Keratinocyte (primary cell): ENCODE results near the gene PRRC2B. TPM values are rescaled to one million over a fixed set of nuclear protein-coding genes. Genes with fewer than 3 reads are reported as not detected.

Source experiments
- DNase-seq: peaks from one replicate; pipeline ENCODE4 v3.0.0-alpha.2; 2011; ENCODE audit warnings: low read depth, missing footprints, low spot score
- FAIRE-seq: peaks from 2 replicates; lab custom pipeline; 2011; peaks lifted over from hg19 to GRCh38; lab: Jason Lieb, UNC
- H2AFZ ChIP-seq: 2 replicates; pipeline ENCODE4 v1.6.0; 2012; ENCODE audit warnings: low read length, control low read depth, inconsistent platforms; ENCODE audit not compliant: control insufficient read depth
- H3K27ac ChIP-seq: 2 replicates; pipeline ENCODE4 v1.5.1; 2011; ENCODE audit warnings: low read length; ENCODE audit not compliant: control insufficient read depth, insufficient read depth
- H3K27me3 ChIP-seq: 3 replicates; pipeline ENCODE4 v1.6.0; 2011; ENCODE audit warnings: low read length; ENCODE audit not compliant: control insufficient read depth, insufficient read depth; ENCODE audit errors: extremely low read depth
- H3K36me3 ChIP-seq, 2 experiments: 2 replicates in 1 of 2; 3 replicates in 1 of 2; pipeline ENCODE4 v1.5.1; 2011; ENCODE audit warnings: low read length in 2 of 2, mild to moderate bottlenecking in 1 of 2; ENCODE audit not compliant: control insufficient read depth in 2 of 2, insufficient read depth in 2 of 2; ENCODE audit errors: extremely low read depth in 1 of 2
- H3K4me1 ChIP-seq: 3 replicates; pipeline ENCODE4 v1.5.1; 2011; ENCODE audit warnings: low read length; ENCODE audit not compliant: control insufficient read depth, insufficient read depth; ENCODE audit errors: extremely low read depth
- H3K4me2 ChIP-seq: 3 replicates; pipeline ENCODE4 v1.6.0; 2011; ENCODE audit warnings: low read depth, low read length; ENCODE audit not compliant: control insufficient read depth, insufficient read depth; ENCODE audit errors: extremely low read depth
- H3K4me3 ChIP-seq, 3 experiments: fragments of 200-600 bp in 1 of 3; sonication (generic) in 1 of 3; 2 replicates in 2 of 3; 3 replicates in 1 of 3; pipeline ENCODE4 v1.5.1; 2011 to 2016; ENCODE audit warnings: low read length in 3 of 3, mild to moderate bottlenecking in 3 of 3, control low read depth in 2 of 3, inconsistent platforms in 1 of 3, low read depth in 1 of 3, mixed read lengths in 1 of 3, mixed run types in 1 of 3, moderate library complexity in 1 of 3; ENCODE audit not compliant: control insufficient read depth in 2 of 3, insufficient read depth in 2 of 3; ENCODE audit errors: extremely low read depth in 1 of 3
- H3K79me2 ChIP-seq: 2 replicates; pipeline ENCODE4 v1.6.0; 2012; ENCODE audit warnings: low read length; ENCODE audit not compliant: control insufficient read depth, insufficient read depth
- H3K9ac ChIP-seq: 3 replicates; pipeline ENCODE4 v1.6.0; 2011; ENCODE audit warnings: low read length; ENCODE audit not compliant: control insufficient read depth, insufficient read depth; ENCODE audit errors: extremely low read depth
- H3K9me1 ChIP-seq: 3 replicates; pipeline ENCODE4 v1.6.0; 2011; ENCODE audit warnings: low read length; ENCODE audit not compliant: control insufficient read depth, insufficient read depth; ENCODE audit errors: extremely low read depth
- H3K9me3 ChIP-seq: 2 replicates; pipeline ENCODE4 v1.5.1; 2012; ENCODE audit warnings: low read depth, low read length; ENCODE audit not compliant: control insufficient read depth
- H4K20me1 ChIP-seq: 3 replicates; pipeline ENCODE4 v1.6.0; 2011; ENCODE audit warnings: low read length; ENCODE audit not compliant: control insufficient read depth, insufficient read depth; ENCODE audit errors: extremely low read depth
- EZH2 ChIP-seq: IDR thresholded peaks from one replicate; pipeline ENCODE4 v1.6.1; 2012; ENCODE audit warnings: inconsistent platforms, mild to moderate bottlenecking, low read length, moderate library complexity
- dilution Hi-C: fragments of 300-500 bp; cut with MboI; formaldehyde crosslinking; loops from one replicate; pipeline ENCODE4 v1.7.0; 2020; ENCODE audit warnings: low sequenced_read_pairs; ENCODE audit not compliant: extremely low pct_ligation_motif_present
- polyA plus RNA-seq, 5 experiments: library from polyadenylated mRNA; depleted of rRNA in 3 of 5; stranded (reverse) in 3 of 5; stranded (forward) in 1 of 5; unstranded in 1 of 5; fragments of >200 nt; gene quantifications; 1 replicate in 1 of 5; 2 replicates in 3 of 5; 3 replicates in 1 of 5; pipeline versions ENCODE4 v1.2.1 to v1.2.3, GENCODE V29; 2011 to 2012; ENCODE audit warnings: missing spikeins in 2 of 5, low read depth in 1 of 5, low replicate concordance in 1 of 5
- TF ChIP-seq, protein P1 (sequence below), 3 experiments: IDR thresholded peaks in 1 of 3; conservative IDR thresholded peaks in 1 of 3; optimal IDR thresholded peaks in 1 of 3; 2 replicates in 2 of 3; 3 replicates in 1 of 3; pipeline versions ENCODE3 to v1.5.1; 2011; ENCODE audit warnings: low read length in 3 of 3, mild to moderate bottlenecking in 3 of 3, moderate library complexity in 2 of 3, control low read depth in 1 of 3, inconsistent platforms in 1 of 3; ENCODE audit not compliant: insufficient read depth in 2 of 3; ENCODE audit errors: extremely low read depth in 1 of 3

PRRC2B gene
- polyA plus RNA-seq, 1 donor (not counting 4 experiments of a cell fraction or from before 2014, with no cell fraction given) = 20.8 TPM

GRCh38 chr9:131441441-131441840, 47.6 kb downstream of the PRRC2B start:
- no peaks in the 10 kb centered on the region for H4K20me1 ChIP-seq
- H3K36me3 ChIP-seq = peaks cover 54 to 69% of the 10 kb centered on the region in 2 experiments
- no peak overlapping the region for H3K27ac ChIP-seq
- H2AFZ ChIP-seq = no peak overlapping the region
- no peaks in the 10 kb centered on the region for H3K27me3 ChIP-seq
- no peaks in the 10 kb centered on the region for H3K9me3 ChIP-seq
- dilution Hi-C loops = no loop called here
- TF ChIP-seq EZH2 = no peak
- TF ChIP-seq, protein P1, sequence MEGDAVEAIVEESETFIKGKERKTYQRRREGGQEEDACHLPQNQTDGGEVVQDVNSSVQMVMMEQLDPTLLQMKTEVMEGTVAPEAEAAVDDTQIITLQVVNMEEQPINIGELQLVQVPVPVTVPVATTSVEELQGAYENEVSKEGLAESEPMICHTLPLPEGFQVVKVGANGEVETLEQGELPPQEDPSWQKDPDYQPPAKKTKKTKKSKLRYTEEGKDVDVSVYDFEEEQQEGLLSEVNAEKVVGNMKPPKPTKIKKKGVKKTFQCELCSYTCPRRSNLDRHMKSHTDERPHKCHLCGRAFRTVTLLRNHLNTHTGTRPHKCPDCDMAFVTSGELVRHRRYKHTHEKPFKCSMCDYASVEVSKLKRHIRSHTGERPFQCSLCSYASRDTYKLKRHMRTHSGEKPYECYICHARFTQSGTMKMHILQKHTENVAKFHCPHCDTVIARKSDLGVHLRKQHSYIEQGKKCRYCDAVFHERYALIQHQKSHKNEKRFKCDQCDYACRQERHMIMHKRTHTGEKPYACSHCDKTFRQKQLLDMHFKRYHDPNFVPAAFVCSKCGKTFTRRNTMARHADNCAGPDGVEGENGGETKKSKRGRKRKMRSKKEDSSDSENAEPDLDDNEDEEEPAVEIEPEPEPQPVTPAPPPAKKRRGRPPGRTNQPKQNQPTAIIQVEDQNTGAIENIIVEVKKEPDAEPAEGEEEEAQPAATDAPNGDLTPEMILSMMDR (optimal IDR thresholded peaks at IDR 0.05 in 1 of 3, IDR thresholded peaks at IDR 0.05 in 1 of 3, conservative IDR thresholded peaks at IDR 0.05 in 1 of 3; ENCODE audit: extremely low read depth in 1 of 3, insufficient read depth in 2 of 3, low read length in 3 of 3) = no peak
- peaks cover 40% of the 10 kb centered on the region for H3K79me2 ChIP-seq
- no peak overlapping the region for H3K4me3 ChIP-seq
- H3K9ac ChIP-seq = no peak overlapping the region
- DNase-seq (no peak), FAIRE-seq (no peak)
- no peaks in the 10 kb centered on the region for H3K4me1 ChIP-seq
- no peaks in the 10 kb centered on the region for H3K9me1 ChIP-seq
- no peak overlapping the region for H3K4me2 ChIP-seq

- H3K4me1 ChIP-seq = no peaks in the 10 kb centered on the region
- H3K27me3 ChIP-seq = no peaks in the 10 kb centered on the region
- no peak overlapping the region for H2AFZ ChIP-seq
- dilution Hi-C loops = no loop called here
- no peak overlapping the region for H3K4me2 ChIP-seq
- H4K20me1 ChIP-seq = no peaks in the 10 kb centered on the region
- DNase-seq (no peak), FAIRE-seq (no peak)
- peaks cover 51 to 69% of the 10 kb centered on the region in 2 experiments for H3K36me3 ChIP-seq
- no peak overlapping the region for H3K27ac ChIP-seq
- no peak for TF ChIP-seq EZH2
- TF ChIP-seq, protein P1 (optimal IDR thresholded peaks at IDR 0.05 in 1 of 3, IDR thresholded peaks at IDR 0.05 in 1 of 3, conservative IDR thresholded peaks at IDR 0.05 in 1 of 3; ENCODE audit: extremely low read depth in 1 of 3, insufficient read depth in 2 of 3, low read length in 3 of 3) = no peak
- H3K9me1 ChIP-seq = no peaks in the 10 kb centered on the region
- no peak overlapping the region for H3K9ac ChIP-seq
- peaks cover 34% of the 10 kb centered on the region for H3K79me2 ChIP-seq
- no peak overlapping the region for H3K4me3 ChIP-seq
- H3K9me3 ChIP-seq = no peaks in the 10 kb centered on the region
Observed at GRCh38 chr9:131442351-131442750, 48.5 kb downstream of the PRRC2B start.
